H1 (cell line): Measurements from ENCODE around the gene TPRN. TPM values are rescaled to one million over a fixed set of nuclear protein-coding genes. Genes with fewer than 3 reads are reported as not detected.

Experiments used
- CHD7 ChIP-seq: fragments of 300-600 bp; sonication (generic); IDR thresholded peaks from 2 replicates; pipeline ENCODE4 v1.7.1; 2012; ENCODE audit warnings: low read length, moderate library complexity, mild to moderate bottlenecking, inconsistent platforms; ENCODE audit not compliant: insufficient replicate concordance
- E2F6 ChIP-seq: IDR thresholded peaks from 2 replicates; pipeline ENCODE4 v1.6.1; 2012; ENCODE audit warnings: inconsistent platforms
- HDAC6 ChIP-seq: IDR thresholded peaks from one replicate; pipeline ENCODE4 v1.7.1; 2012; ENCODE audit warnings: low read depth, mild to moderate bottlenecking, inconsistent platforms, low read length, moderate library complexity
- RNF2 ChIP-seq: fragments of 200-900, 300-1000 bp; sonication (generic); IDR thresholded peaks from 2 replicates; pipeline ENCODE4 v1.7.1; 2016; ENCODE audit warnings: borderline replicate concordance, low read depth, mild to moderate bottlenecking, antibody characterized with exemption, low read length; ENCODE audit not compliant: poor library complexity, severe bottlenecking; ENCODE audit errors: missing control alignments
- SIX5 ChIP-seq: IDR thresholded peaks from 2 replicates; pipeline ENCODE4 v1.6.1; 2011; ENCODE audit warnings: mild to moderate bottlenecking, low read depth, low read length
- TAF7 ChIP-seq: optimal IDR thresholded peaks from 2 replicates; pipeline ENCODE3; 2011; ENCODE audit warnings: low read depth, mild to moderate bottlenecking, inconsistent platforms, low read length, moderate library complexity, borderline replicate concordance
- polyA plus RNA-seq, 7 experiments: library from polyadenylated mRNA; depleted of rRNA in 3 of 7; stranded (reverse) in 5 of 7; unstranded in 2 of 7; fragments of >200 nt in 5 of 7; fragments of 200-250 nt in 2 of 7; gene quantifications; 1 replicate in 5 of 7; 2 replicates in 1 of 7; 4 replicates in 1 of 7; pipeline versions ENCODE4 v1.2.1 to v1.2.3, GENCODE V29; 2011 to 2013; ENCODE audit warnings: missing spikeins in 2 of 7, mixed read lengths in 2 of 7
- total RNA-seq: library from RNA; stranded (reverse); fragmentation: NEBNext Ultra II Directional; extraction: Animal tissue kit (Norgen Biotek cat#: 25700); gene quantifications from 2 replicates; pipeline ENCODE4 v1.2.1, GENCODE V29; 2021

The TPRN gene
- total and polyA plus RNA-seq, 2 of the 8 experiments (the other 6 are each of a cell fraction or from before 2014, with no cell fraction given) = 9.7 to 23.2 TPM

DNA sequence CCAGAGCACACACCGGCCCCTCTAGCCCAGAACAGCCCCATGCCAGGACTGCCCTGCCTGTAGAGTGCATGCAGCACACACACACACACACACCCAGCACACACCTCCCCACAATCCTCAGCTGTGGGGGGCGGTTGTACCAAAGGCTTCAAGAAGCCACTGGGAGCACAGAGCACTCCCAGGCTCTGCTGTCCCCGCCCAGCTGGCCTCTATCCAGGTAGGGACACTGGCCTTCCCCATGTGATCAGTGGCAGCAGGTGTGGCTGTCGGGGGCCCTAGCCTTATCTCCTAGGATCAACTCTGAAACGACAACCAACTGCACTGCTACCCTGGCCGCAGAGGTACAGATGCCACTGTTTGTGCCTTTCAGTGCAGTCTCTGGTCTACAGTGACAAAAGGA, 14.2 kb downstream of the TPRN start (continued):
- no peak for TF ChIP-seq CHD7
- no peak for TF ChIP-seq E2F6
- TF ChIP-seq RNF2 = no peak
- no peak for TF ChIP-seq SIX5
- no peak for TF ChIP-seq HDAC6
- TF ChIP-seq TAF7 = no peak
